ENCODE measurements around the gene WDR54.
"Not testable (repeated sequence)": the region's sequence is repeated elsewhere in the genome, so short reads cannot be mapped to it uniquely, and the experiment has no call there.

WDR54 gene

GRCh38 chr2:74429487-74430451, 8.2 kb downstream of the WDR54 start:
- no peak for DNase-seq (ENCODE audit: low spot score)

- DNase-seq (ENCODE audit: low spot score), result no peak
Measured at GRCh38 chr2:74430502-74430901, 9.0 kb downstream of the WDR54 start.

GRCh38 chr2:74436111-74436805, 14.7 kb downstream of the WDR54 start:
- no peak for DNase-seq (ENCODE audit: low spot score)

- DNase-seq (ENCODE audit: low spot score), result no peak
Measured at GRCh38 chr2:74436848-74437695, 15.5 kb downstream of the WDR54 start.

GRCh38 chr2:74438248-74438647, 16.7 kb downstream of the WDR54 start:
- DNase-seq (ENCODE audit: low spot score), result no peak

- DNase-seq (ENCODE audit: low spot score), result no peak
Measured at GRCh38 chr2:74439373-74439772, 17.8 kb downstream of the WDR54 start.

- DNase-seq (ENCODE audit: low spot score), result no peak
Measured at GRCh38 chr2:74439803-74440377, 18.4 kb downstream of the WDR54 start.

- peak; percentile 94 for DNase-seq (ENCODE audit: low spot score)
Measured at GRCh38 chr2:74440378-74441169, 19.0 kb downstream of the WDR54 start.

- DNase-seq (ENCODE audit: low spot score), result no peak
Measured at GRCh38 chr2:74441170-74441689, 19.7 kb downstream of the WDR54 start.

GRCh38 chr2:74441690-74442482, 20.4 kb downstream of the WDR54 start, which contains the start of gene RTKN:
RTKN (minus strand) TSS chr2:74441937; CDS start chr2:74441816, 121 bp downstream.
- peak; percentile 72 for DNase-seq (ENCODE audit: low spot score)

GRCh38 chr2:74442483-74443297, 21.2 kb downstream of the WDR54 start:
- not testable (repeated sequence) for DNase-seq (ENCODE audit: low spot score)

- no peak for DNase-seq (ENCODE audit: low spot score)
Measured at GRCh38 chr2:74444498-74445318, 23.2 kb downstream of the WDR54 start.

GRCh38 chr2:74447230-74447999, 25.9 kb downstream of the WDR54 start:
- no peak for DNase-seq (ENCODE audit: low spot score)

GRCh38 chr2:74448771-74449170, 27.2 kb downstream of the WDR54 start:
- DNase-seq (ENCODE audit: low spot score), result no peak

- no peak for DNase-seq (ENCODE audit: low spot score)
Measured at GRCh38 chr2:74450570-74451190, 29.1 kb downstream of the WDR54 start.

GRCh38 chr2:74454654-74455511, 33.4 kb downstream of the WDR54 start, which contains the start of gene INO80B:
INO80B (plus strand) TSS chr2:74455087; CDS start chr2:74455117, 30 bp downstream.
- peak; percentile 71 for DNase-seq (ENCODE audit: low spot score)
